GM21447 (cell line): ENCODE results near the gene MAEA.
A peak's percentile ranks its signal among the peaks of the same experiment; 100 is the strongest.
"Not testable (repeated sequence)": the region's sequence is repeated elsewhere in the genome, so short reads cannot be mapped to it uniquely, and the experiment has no call there.

Experiments used
- ATAC-seq: cut with Tn5 transposase; IDR thresholded peaks from one replicate; pipeline ENCODE4 v1.9.1; 2021; ENCODE audit not compliant: unreplicated experiment

The MAEA gene

GRCh38 chr4:1277667-1278665 lies 11.7 kb upstream of the MAEA start:
- no peak for ATAC-seq

GRCh38 chr4:1279253-1279652 lies 10.4 kb upstream of the MAEA start:
- no peak for ATAC-seq

- no peak for ATAC-seq
These were observed 6.0 kb upstream of the MAEA start for GRCh38 chr4:1283711-1284110.

- ATAC-seq: no peak
These were observed 4.4 kb upstream of the MAEA start for GRCh38 chr4:1285151-1285789.

GRCh38 chr4:1285790-1286553 lies 3.7 kb upstream of the MAEA start:
- ATAC-seq: no peak

- no peak for ATAC-seq
These were observed 905 bp upstream of the MAEA start for GRCh38 chr4:1288786-1289185.

- peak; percentile 10 for ATAC-seq
These were observed 680 bp downstream of the MAEA start for GRCh38 chr4:1290165-1290977.

GRCh38 chr4:1291091-1291490 lies 1.4 kb downstream of the MAEA start:
- no peak for ATAC-seq

GRCh38 chr4:1291996-1292702 lies 2.5 kb downstream of the MAEA start:
- no peak for ATAC-seq

- not testable (repeated sequence) for ATAC-seq
These were observed 3.0 kb downstream of the MAEA start for GRCh38 chr4:1292703-1293011.

- no peak for ATAC-seq
These were observed 3.8 kb downstream of the MAEA start for GRCh38 chr4:1293531-1293941.

- ATAC-seq: no peak
These were observed 4.3 kb downstream of the MAEA start for GRCh38 chr4:1293991-1294390.

GRCh38 chr4:1294424-1294823 lies 4.7 kb downstream of the MAEA start:
- ATAC-seq: no peak

- no peak for ATAC-seq
These were observed 5.2 kb downstream of the MAEA start for GRCh38 chr4:1294891-1295290.

- ATAC-seq: no peak
These were observed 5.8 kb downstream of the MAEA start for GRCh38 chr4:1295405-1296055.

- no peak for ATAC-seq
These were observed 6.8 kb downstream of the MAEA start for GRCh38 chr4:1296324-1297022.

- ATAC-seq: no peak
These were observed 7.3 kb downstream of the MAEA start for GRCh38 chr4:1297023-1297395.

- no peak for ATAC-seq
These were observed 8.0 kb downstream of the MAEA start for GRCh38 chr4:1297456-1298325.
